ENCODE measurements around the gene RUSF1. TPM values are rescaled to one million over a fixed set of nuclear protein-coding genes. Genes with fewer than 3 reads are reported as not detected.
A peak's percentile ranks its signal among the peaks of the same experiment; 100 is the strongest.

Gene RUSF1
- total RNA-seq, 6 donors from 2014 or later: 46.8 to 132 (median 80.6) TPM

GRCh38 chr16:31472709-31473203 is 35.4 kb downstream of the RUSF1 start:
- Histone ChIP-seq H3K4me3 (peak overlapping the region; percentile 52 to 75 (median 62)), H3K4me1 (peaks cover 21 to 53% (median 29%) of the 10 kb centered on the region in 4 donors), H3K9me3 (no peaks in the 10 kb centered on the region), H3K27ac (peak overlapping the region; percentile 85 to 98 (median 90)), H3K36me3 (peaks cover 0 to 47% (median 14%) of the 10 kb centered on the region in 4 donors), H3K27me3 (no peaks in the 10 kb centered on the region)
- DNase-seq (peak; percentile 91 to 93), ATAC-seq (ENCODE audit: low FRiP score in 2 of 2) (peak; percentile 83 to 92)
- 2 to 30% methylated on average over 9 to 16 of the region's 20 CpGs for WGBS, 2 donors
- TF ChIP-seq EP300 (IDR thresholded peaks at IDR 0.05) (no peak), CTCF (IDR thresholded peaks at IDR 0.05) (peak; percentile 63 to 86 (median 76)), POLR2AphosphoS5 (IDR thresholded peaks at IDR 0.05) (peak in 1 of 2 donors; percentile 36), POLR2A (IDR thresholded peaks at IDR 0.05) (no peak)

GRCh38 chr16:31471875-31472708 is 36.1 kb downstream of the RUSF1 start, which contains the start of gene TGFB1I1:
TSS of gene TGFB1I1 (plus strand) at chr16:31472152. CDS start at chr16:31472189, 37 bp downstream.
- no peaks in the 10 kb centered on the region for H3K9me3 ChIP-seq
- H3K4me1 ChIP-seq: peaks cover 21 to 46% (median 27%) of the 10 kb centered on the region in 4 donors
- peak in 1 of 2 donors; percentile 75 for ATAC-seq (ENCODE audit: low FRiP score in 2 of 2)
- peak within 1 kb of the TSS; percentile 52 to 75 (median 62) for H3K4me3 ChIP-seq
- peak; percentile 43 to 90 for DNase-seq
- no peaks in the 10 kb centered on the region for H3K27me3 ChIP-seq
- 2% methylated on average over 33 to 43 of the region's 63 CpGs for WGBS, 2 donors
- peak in 1 of 2 donors; percentile 10 for TF ChIP-seq POLR2AphosphoS5 (IDR thresholded peaks at IDR 0.05)
- TF ChIP-seq EP300 (IDR thresholded peaks at IDR 0.05): no peak
- H3K36me3 ChIP-seq: peaks cover 0 to 43% (median 10%) of the 10 kb centered on the region in 4 donors
- H3K27ac ChIP-seq: peak within 1 kb of the TSS; percentile 85 to 98 (median 90)

GRCh38 chr16:31471241-31471874 is 36.8 kb downstream of the RUSF1 start:
- Histone ChIP-seq H3K4me3 (peak overlapping the region; percentile 52 to 75 (median 62)), H3K9me3 (no peaks in the 10 kb centered on the region), H3K27ac (peak overlapping the region; percentile 85 to 98 (median 90)), H3K27me3 (no peaks in the 10 kb centered on the region), H3K36me3 (peaks cover 0 to 42% (median 13%) of the 10 kb centered on the region in 4 donors), H3K4me1 (peaks cover 20 to 42% (median 26%) of the 10 kb centered on the region in 4 donors)
- whole genome bisulfite sequencing, 2 donors: 55 to 81% methylated on average over 3 to 14 of the region's 15 CpGs
- ATAC-seq (ENCODE audit: low FRiP score in 2 of 2) (no peak), DNase-seq (no peak)
- TF ChIP-seq EP300 (IDR thresholded peaks at IDR 0.05) (no peak), POLR2A (IDR thresholded peaks at IDR 0.05) (no peak), CTCF (IDR thresholded peaks at IDR 0.05) (no peak), POLR2AphosphoS5 (IDR thresholded peaks at IDR 0.05) (no peak)

- Histone ChIP-seq H3K4me3 (no peak overlapping the region), H3K9me3 (no peaks in the 10 kb centered on the region), H3K27ac (peak overlapping the region in 3 of 4 donors; percentile 88 to 98 (median 92)), H3K4me1 (peaks cover 17 to 34% (median 19%) of the 10 kb centered on the region in 4 donors), H3K27me3 (no peaks in the 10 kb centered on the region), H3K36me3 (peaks cover 2 to 42% (median 17%) of the 10 kb centered on the region in 4 donors)
- WGBS, 2 donors: 81 to 89% methylated on average over 3 of the region's 3 CpGs
- DNase-seq (no peak), ATAC-seq (ENCODE audit: low FRiP score in 2 of 2) (no peak)
- TF ChIP-seq CTCF (IDR thresholded peaks at IDR 0.05) (no peak), POLR2AphosphoS5 (IDR thresholded peaks at IDR 0.05) (no peak), EP300 (IDR thresholded peaks at IDR 0.05) (no peak), POLR2A (IDR thresholded peaks at IDR 0.05) (no peak)
Measured at GRCh38 chr16:31470615-31471014, 37.6 kb downstream of the RUSF1 start.

GRCh38 chr16:31467858-31468257 is 40.3 kb downstream of the RUSF1 start:
- Histone ChIP-seq H3K36me3 (peaks cover 2 to 44% (median 32%) of the 10 kb centered on the region in 4 donors), H3K27ac (no peak overlapping the region), H3K4me3 (no peak overlapping the region), H3K27me3 (no peaks in the 10 kb centered on the region), H3K9me3 (no peaks in the 10 kb centered on the region), H3K4me1 (peaks cover 13 to 24% (median 17%) of the 10 kb centered on the region in 4 donors)
- TF ChIP-seq CTCF (IDR thresholded peaks at IDR 0.05) (no peak), POLR2AphosphoS5 (IDR thresholded peaks at IDR 0.05) (no peak), POLR2A (IDR thresholded peaks at IDR 0.05) (no peak), EP300 (IDR thresholded peaks at IDR 0.05) (no peak)
- DNase-seq (no peak), ATAC-seq (ENCODE audit: low FRiP score in 2 of 2) (no peak)
- 89 to 96% methylated on average over 5 of the region's 5 CpGs for WGBS, 2 donors
